Tibial nerve (tissue), 4 donors: ENCODE data around the gene CDKL4. TPM values are rescaled to one million over a fixed set of nuclear protein-coding genes. Genes with fewer than 3 reads are reported as not detected.
"Not testable (repeated sequence)": the region's sequence is repeated elsewhere in the genome, so short reads cannot be mapped to it uniquely, and the experiment has no call there.

Experiments used
- DNase-seq, 2 donors: peaks; one replicate each; pipeline ENCODE4 v3.0.0-alpha.2; 2019; ENCODE audit warnings: low spot score in 2 of 2
- H3K27ac ChIP-seq, 4 donors: fragments of 200-600 bp; sonication (generic) in 3 of 4; one replicate each; pipeline ENCODE4 v1.5.1; 2017 to 2019; ENCODE audit warnings: mild to moderate bottlenecking in 1 of 4
- H3K27me3 ChIP-seq, 2 donors: fragments of 200-600 bp; sonication (generic) in 1 of 2; one replicate each; pipeline versions ENCODE4 v1.5.1 to v1.6.0; 2017 to 2019
- H3K36me3 ChIP-seq, 3 donors: fragments of 200-600 bp; sonication (generic); one replicate each; pipeline ENCODE4 v1.5.1; 2018 to 2019
- H3K4me1 ChIP-seq, 4 donors: fragments of 200-600 bp; sonication (generic) in 3 of 4; one replicate each; pipeline ENCODE4 v1.5.1; 2017 to 2019
- H3K4me3 ChIP-seq, 4 donors: fragments of 200-600 bp; sonication (generic) in 3 of 4; one replicate each; pipeline ENCODE4 v1.5.1; 2017 to 2019; ENCODE audit warnings: mild to moderate bottlenecking in 1 of 4, moderate library complexity in 1 of 4
- H3K9me3 ChIP-seq, 4 donors: fragments of 200-600 bp; sonication (generic) in 3 of 4; one replicate each; pipeline ENCODE4 v1.5.1; 2017 to 2019
- EP300 ChIP-seq, 2 donors: sonication (generic); formaldehyde crosslinking; IDR thresholded peaks; one replicate each; pipeline ENCODE4 v1.6.1; 2017; ENCODE audit warnings: antibody characterized with exemption in 2 of 2, mild to moderate bottlenecking in 1 of 2
- POLR2A ChIP-seq, 2 donors: fragments of 450-650 bp; IDR thresholded peaks; one replicate each; pipeline ENCODE4 v1.6.1; 2017; ENCODE audit warnings: antibody characterized with exemption in 2 of 2, mild to moderate bottlenecking in 2 of 2, moderate library complexity in 2 of 2
- WGBS, 2 donors: methylation state at CpG; one replicate each; pipeline ENCODE4 v1.1.5; 2018; 5-methylcytosine and 5-hydroxymethylcytosine counted together
- total RNA-seq, 4 donors: library from RNA; depleted of rRNA; stranded (reverse); fragments of >200 nt; gene quantifications; one replicate each; pipeline ENCODE4 v1.1.0, GENCODE V29; 2016
- TF ChIP-seq, protein P1 (sequence below), 5 experiments: fragments of 200-600 bp in 3 of 5; fragments of 450-650 bp in 2 of 5; sonication (generic) in 3 of 5; IDR thresholded peaks; one replicate each; pipeline ENCODE4 v1.5.1; 2016 to 2019; ENCODE audit warnings: antibody characterized with exemption in 5 of 5, mild to moderate bottlenecking in 3 of 5, moderate library complexity in 2 of 5

Gene CDKL4
- total RNA-seq, 4 donors from 2014 or later, result 0.22 to 0.42 TPM; not detected in 2

DNA sequence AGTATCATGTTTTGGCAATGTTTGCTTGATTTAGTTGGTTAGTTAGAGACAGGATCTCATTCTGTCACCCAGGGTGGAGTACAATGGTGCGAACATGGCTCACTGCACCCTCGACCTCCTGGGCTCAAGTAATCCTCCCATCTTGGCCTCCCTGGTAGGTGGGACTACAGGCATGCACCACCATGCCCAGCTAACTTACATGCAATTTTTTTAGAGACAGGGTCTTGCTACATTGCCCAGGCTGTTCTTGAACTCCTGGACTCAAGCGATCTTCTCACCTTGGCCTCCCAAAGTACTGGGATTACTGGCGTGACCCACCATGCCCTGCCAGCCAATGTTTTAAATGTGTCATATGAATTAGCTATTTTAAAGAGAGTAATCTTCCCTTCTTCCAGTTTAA, 16.3 kb upstream of the CDKL4 start:
- Histone ChIP-seq H3K4me3 (no peak overlapping the region), H3K27me3 (no peaks in the 10 kb centered on the region), H3K9me3 (no peaks in the 10 kb centered on the region), H3K4me1 (no peaks in the 10 kb centered on the region), H3K36me3 (peaks cover 0 to 80% (median 0%) of the 10 kb centered on the region in 3 donors), H3K27ac (no peak overlapping the region)
- TF ChIP-seq, protein P1, sequence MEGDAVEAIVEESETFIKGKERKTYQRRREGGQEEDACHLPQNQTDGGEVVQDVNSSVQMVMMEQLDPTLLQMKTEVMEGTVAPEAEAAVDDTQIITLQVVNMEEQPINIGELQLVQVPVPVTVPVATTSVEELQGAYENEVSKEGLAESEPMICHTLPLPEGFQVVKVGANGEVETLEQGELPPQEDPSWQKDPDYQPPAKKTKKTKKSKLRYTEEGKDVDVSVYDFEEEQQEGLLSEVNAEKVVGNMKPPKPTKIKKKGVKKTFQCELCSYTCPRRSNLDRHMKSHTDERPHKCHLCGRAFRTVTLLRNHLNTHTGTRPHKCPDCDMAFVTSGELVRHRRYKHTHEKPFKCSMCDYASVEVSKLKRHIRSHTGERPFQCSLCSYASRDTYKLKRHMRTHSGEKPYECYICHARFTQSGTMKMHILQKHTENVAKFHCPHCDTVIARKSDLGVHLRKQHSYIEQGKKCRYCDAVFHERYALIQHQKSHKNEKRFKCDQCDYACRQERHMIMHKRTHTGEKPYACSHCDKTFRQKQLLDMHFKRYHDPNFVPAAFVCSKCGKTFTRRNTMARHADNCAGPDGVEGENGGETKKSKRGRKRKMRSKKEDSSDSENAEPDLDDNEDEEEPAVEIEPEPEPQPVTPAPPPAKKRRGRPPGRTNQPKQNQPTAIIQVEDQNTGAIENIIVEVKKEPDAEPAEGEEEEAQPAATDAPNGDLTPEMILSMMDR (IDR thresholded peaks at IDR 0.05), result no peak
- TF ChIP-seq POLR2A (IDR thresholded peaks at IDR 0.05), result no peak
- TF ChIP-seq EP300 (IDR thresholded peaks at IDR 0.05), result no peak
- DNase-seq, result no peak
- 90 to 94% methylated on average over 4 of the region's 4 CpGs for WGBS, 2 donors

DNA sequence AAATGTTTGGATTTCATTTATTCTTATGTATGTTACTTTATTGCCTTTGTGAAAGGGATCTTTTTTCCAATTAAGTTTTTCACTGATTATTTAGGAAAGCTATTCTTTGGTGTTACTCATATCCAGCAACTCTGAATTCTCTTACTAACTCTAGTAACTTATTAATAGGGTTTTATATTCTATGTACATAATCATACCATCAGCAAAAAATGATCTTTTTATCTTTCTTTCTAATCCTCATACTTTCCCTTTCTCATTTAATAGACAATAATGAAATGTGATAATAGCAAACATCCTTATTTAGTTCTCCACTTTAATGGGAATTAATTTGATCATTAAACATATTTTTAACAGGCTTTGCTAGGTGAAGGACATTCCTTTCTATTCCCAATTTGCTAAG, 12.3 kb upstream of the CDKL4 start:
- H3K4me3 ChIP-seq, result no peak overlapping the region
- peaks cover 0 to 92% (median 0%) of the 10 kb centered on the region in 3 donors for H3K36me3 ChIP-seq
- TF ChIP-seq POLR2A (IDR thresholded peaks at IDR 0.05) (no peak), EP300 (IDR thresholded peaks at IDR 0.05) (no peak)
- TF ChIP-seq, protein P1 (IDR thresholded peaks at IDR 0.05), result no peak
- H3K27ac ChIP-seq, result no peak overlapping the region
- no peaks in the 10 kb centered on the region for H3K4me1 ChIP-seq
- no peaks in the 10 kb centered on the region for H3K9me3 ChIP-seq
- no peak for DNase-seq
- no peaks in the 10 kb centered on the region for H3K27me3 ChIP-seq

DNA sequence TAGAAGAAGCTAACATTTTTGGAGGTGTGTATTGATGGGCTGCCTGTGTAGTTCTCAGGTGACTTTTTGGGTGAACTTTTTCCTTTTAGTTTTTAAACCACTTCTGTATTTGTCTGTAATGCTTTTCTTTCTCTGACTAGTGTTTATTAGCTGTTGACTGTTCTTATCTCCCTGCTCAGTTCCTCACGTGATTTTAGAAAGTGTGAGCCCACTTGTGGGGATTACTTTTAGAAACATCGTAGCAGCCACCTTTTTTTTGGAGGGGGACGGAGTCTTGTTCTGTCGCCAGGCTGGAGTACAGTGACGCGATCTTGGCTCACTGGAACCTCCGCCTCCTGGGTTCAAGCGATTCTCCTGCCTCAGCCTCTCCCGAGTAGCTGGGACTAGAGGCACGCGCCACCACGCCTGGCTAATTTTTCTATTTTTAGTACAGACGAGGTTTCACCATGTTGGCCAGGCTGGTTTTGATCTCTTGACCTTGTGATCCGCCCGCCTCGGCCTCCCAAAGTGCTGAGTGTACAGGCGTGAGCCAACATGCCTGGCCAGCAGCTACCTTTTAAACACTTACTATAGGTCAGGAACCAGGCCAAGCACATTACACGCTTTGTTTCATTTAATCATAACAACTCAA, 9.2 kb upstream of the CDKL4 start:
- DNase-seq, result no peak
- Histone ChIP-seq H3K27ac (no peak overlapping the region), H3K36me3 (peaks cover 0 to 82% (median 0%) of the 10 kb centered on the region in 3 donors), H3K4me1 (no peaks in the 10 kb centered on the region), H3K4me3 (no peak overlapping the region), H3K27me3 (no peaks in the 10 kb centered on the region), H3K9me3 (no peaks in the 10 kb centered on the region)
- WGBS, 2 donors, result 89 to 90% methylated on average over 18 of the region's 18 CpGs
- TF ChIP-seq, protein P1 (IDR thresholded peaks at IDR 0.05), result no peak
- TF ChIP-seq EP300 (IDR thresholded peaks at IDR 0.05) (no peak), POLR2A (IDR thresholded peaks at IDR 0.05) (no peak)

DNA sequence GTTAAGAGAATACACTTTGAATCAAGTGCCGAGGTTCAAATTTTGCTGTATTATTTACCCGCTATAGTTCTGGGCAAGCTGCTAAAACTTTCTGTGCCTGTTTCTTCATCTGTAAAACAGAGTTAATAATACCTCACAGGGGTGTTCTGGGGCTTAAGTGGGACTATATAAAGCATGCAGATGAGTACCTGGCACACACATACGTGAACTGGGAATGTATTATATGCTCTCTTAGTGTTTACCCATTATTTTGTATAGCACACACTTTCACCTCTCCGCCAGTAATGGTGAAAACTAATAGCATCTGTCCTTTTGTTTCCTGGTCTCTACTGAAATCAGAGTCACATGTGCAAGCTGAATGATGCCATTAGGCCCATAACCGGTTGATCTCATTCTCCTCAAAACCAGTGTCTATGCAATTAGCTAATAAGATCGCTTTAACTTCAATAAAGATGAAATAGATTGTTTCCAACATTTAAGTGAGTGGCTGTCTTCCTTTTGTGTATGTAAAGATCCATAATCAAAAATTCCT, 3.8 kb upstream of the CDKL4 start:
- peaks cover 0 to 36% (median 0%) of the 10 kb centered on the region in 3 donors for H3K36me3 ChIP-seq
- 74 to 77% methylated on average over 6 of the region's 6 CpGs for WGBS, 2 donors
- no peak for DNase-seq
- H3K4me3 ChIP-seq, result no peak overlapping the region
- H3K27me3 ChIP-seq, result peaks cover 0 to under 1% of the 10 kb centered on the region in 2 donors
- no peaks in the 10 kb centered on the region for H3K9me3 ChIP-seq
- no peaks in the 10 kb centered on the region for H3K4me1 ChIP-seq
- no peak overlapping the region for H3K27ac ChIP-seq
- TF ChIP-seq EP300 (IDR thresholded peaks at IDR 0.05), result no peak
- no peak for TF ChIP-seq POLR2A (IDR thresholded peaks at IDR 0.05)
- TF ChIP-seq, protein P1 (IDR thresholded peaks at IDR 0.05), result no peak

DNA sequence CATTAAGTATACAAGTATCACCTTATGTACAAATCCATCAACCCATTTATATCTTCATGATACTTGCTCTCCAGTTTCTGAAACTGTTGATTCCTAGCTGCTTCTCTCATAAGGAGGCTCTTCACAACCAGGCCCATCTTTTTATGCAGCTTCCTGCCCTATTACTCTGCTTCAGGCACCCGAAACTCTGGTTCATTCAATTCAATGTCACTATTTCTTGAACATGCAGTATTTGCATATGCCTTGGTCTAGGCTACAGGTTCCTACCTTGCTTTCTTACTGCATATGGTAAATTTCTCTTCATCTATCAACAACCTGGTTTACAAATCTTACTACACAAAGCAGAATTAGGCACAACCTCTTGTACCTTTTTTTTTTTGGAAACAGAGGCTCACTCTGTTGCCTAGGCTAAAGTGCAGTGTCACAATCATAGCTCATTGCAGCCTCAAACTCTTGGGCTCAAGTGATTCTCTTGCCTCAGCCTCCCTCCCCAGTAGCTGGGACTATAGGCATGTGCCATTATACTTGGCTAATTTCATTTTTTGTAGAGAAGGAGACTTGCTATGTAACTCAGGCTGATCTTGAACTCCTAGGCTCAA, 2.7 kb upstream of the CDKL4 start:
- TF ChIP-seq, protein P1 (IDR thresholded peaks at IDR 0.05), result no peak
- no peak for TF ChIP-seq EP300 (IDR thresholded peaks at IDR 0.05)
- no peak for TF ChIP-seq POLR2A (IDR thresholded peaks at IDR 0.05)
- Histone ChIP-seq H3K4me3 (no peak overlapping the region), H3K36me3 (peaks cover 0 to 25% (median 0%) of the 10 kb centered on the region in 3 donors), H3K27me3 (peaks cover 0 to 2% of the 10 kb centered on the region in 2 donors), H3K27ac (no peak overlapping the region), H3K9me3 (no peaks in the 10 kb centered on the region), H3K4me1 (no peaks in the 10 kb centered on the region)
- DNase-seq, result no peak
- 90 to 92% methylated on average over 1 of the region's 1 CpG for WGBS, 2 donors

DNA sequence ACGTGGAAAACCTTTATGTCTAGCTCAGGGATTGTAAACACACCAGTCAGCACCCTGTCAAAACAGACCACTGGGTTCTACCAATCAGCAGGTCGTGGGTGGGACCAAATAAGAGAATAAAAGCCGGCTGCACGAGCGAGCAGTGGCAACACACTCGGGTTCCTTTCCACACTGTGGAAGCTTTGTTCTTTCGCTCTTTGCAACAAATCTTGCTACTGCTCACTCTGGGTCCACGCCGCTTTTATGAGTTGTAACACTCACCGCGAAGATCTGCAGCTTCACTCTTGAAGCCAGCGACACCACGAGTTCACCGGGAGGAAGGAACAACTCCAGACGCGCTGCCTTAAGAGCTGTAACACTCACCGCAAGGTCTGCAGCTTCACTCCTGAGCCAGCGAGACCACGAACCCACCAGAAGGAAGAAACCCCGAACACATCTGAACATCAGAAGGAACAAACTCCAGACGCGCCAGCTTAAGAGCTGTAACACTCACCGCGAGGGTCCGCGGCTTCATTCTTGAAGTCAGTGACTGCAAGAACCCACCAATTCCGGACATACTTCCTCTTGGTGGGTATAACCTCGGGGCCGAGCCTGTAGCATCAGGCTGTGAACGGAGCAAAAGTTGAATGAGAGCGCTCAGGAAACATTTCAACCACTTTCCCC, 1.3 kb upstream of the CDKL4 start:
- not testable (repeated sequence) for H3K4me3 ChIP-seq, H3K27me3 ChIP-seq, H3K27ac ChIP-seq, H3K9me3 ChIP-seq, DNase-seq, H3K4me1 ChIP-seq
- WGBS, 2 donors, result 83 to 89% methylated on average over 31 of the region's 31 CpGs
- H3K36me3 ChIP-seq, result peaks cover 0 to 11% (median 0%) of the 10 kb centered on the region in 3 donors

DNA sequence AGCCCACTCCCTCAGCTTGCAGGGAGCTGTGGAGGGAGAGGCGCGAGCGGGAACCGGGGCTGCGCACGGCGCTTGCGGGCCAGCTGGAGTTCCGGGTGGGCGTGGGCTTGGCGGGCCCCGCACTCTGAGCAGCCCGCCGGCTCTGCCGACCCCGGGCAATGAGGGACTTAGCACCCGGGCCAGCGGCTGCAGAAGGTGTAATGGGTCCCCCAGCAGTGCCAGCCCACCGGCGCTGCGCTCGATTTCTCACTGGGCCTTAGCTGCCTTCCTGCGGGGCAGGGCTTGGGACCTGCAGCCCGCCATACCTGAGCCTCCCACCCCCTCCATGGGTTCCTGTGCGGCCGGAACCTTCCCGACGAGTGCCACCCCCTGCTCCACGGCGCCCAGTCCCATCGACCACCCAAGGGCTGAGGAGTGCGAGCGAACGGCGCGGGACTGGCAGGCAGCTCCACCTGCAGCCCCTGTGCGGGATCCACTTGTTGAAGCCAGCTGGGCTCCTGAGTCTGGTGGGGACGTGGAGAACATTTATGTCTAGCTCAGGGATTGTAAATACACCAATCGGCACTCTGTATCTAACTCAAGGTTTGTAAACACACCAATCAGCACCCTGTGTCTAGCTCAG, 582 bp upstream of the CDKL4 start:
- WGBS, 2 donors, result 94 to 99% methylated on average over 33 to 36 of the region's 39 CpGs

More for the DNA sequence above, 582 bp upstream of the CDKL4 start:
- Histone ChIP-seq H3K36me3 (peaks cover 0 to 11% (median 0%) of the 10 kb centered on the region in 3 donors), H3K4me3 (peak overlapping the region in 1 of 4 donors; percentile 34)
- not testable (repeated sequence) for H3K4me1 ChIP-seq, DNase-seq, H3K9me3 ChIP-seq, H3K27ac ChIP-seq, H3K27me3 ChIP-seq
